Liver (tissue), 3 donors: ENCODE results near the gene ZDHHC19.

Source experiments
- GABPA ChIP-seq, 2 donors: IDR thresholded peaks in 1 of 2; conservative IDR thresholded peaks in 1 of 2; 2 replicates each; pipeline ENCODE4 v1.6.1; 2016; ENCODE audit warnings: antibody characterized with exemption in 2 of 2, mild to moderate bottlenecking in 1 of 2, moderate library complexity in 1 of 2
- TF ChIP-seq, protein P1 (sequence below): fragments of 150-350 bp; IDR thresholded peaks from 2 replicates; pipeline ENCODE4 v1.5.1; 2017; ENCODE audit warnings: improper control_type of control experiment, low read depth, low read length; ENCODE audit not compliant: missing input control
- donor health status: healthy.
- donor health status: healthy.

DNA sequence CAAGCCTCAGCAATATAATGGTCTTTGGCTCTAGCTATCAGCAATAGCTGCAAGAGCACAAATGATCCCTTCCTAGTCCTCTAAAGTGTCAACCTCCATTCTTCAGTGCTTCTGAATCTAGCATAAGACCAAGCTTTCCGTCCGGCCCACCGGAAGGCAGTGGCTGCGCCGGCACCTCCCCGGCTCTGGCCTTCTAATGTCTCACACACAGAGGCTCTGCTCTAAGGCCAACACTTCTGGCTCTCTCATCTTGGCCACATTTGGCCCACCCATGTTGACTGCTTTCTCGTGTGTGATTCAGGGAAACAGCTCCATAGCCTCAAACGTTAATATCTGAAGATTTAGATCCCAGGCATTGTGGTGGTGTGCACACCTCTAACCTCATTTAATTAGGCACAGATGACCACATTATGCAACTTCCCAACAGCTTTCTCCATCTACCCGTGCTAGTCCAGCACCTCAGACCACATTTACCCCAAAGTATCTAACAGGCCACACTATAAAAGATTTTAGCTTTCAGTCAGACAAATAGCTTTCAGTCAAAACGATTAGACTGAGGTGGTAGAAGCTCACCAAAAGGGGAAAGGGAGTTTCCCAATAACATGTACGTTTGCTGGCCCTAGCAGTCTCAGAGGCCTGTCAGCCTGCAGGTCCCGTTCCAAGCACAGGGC, 24.4 kb upstream of the ZDHHC19 start:
- no peak for TF ChIP-seq GABPA (IDR thresholded peaks at IDR 0.05 in 1 of 2, conservative IDR thresholded peaks at IDR 0.05 in 1 of 2)
- TF ChIP-seq, protein P1, sequence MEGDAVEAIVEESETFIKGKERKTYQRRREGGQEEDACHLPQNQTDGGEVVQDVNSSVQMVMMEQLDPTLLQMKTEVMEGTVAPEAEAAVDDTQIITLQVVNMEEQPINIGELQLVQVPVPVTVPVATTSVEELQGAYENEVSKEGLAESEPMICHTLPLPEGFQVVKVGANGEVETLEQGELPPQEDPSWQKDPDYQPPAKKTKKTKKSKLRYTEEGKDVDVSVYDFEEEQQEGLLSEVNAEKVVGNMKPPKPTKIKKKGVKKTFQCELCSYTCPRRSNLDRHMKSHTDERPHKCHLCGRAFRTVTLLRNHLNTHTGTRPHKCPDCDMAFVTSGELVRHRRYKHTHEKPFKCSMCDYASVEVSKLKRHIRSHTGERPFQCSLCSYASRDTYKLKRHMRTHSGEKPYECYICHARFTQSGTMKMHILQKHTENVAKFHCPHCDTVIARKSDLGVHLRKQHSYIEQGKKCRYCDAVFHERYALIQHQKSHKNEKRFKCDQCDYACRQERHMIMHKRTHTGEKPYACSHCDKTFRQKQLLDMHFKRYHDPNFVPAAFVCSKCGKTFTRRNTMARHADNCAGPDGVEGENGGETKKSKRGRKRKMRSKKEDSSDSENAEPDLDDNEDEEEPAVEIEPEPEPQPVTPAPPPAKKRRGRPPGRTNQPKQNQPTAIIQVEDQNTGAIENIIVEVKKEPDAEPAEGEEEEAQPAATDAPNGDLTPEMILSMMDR: no peak
